OCI-LY3 (cell line): ENCODE measurements around the gene CRTC1.

Experiments used
- EZH2phosphoT487 ChIP-seq: fragments of 200-600 bp; shearing (Covaris generic); IDR thresholded peaks from 2 replicates; pipeline ENCODE4 v1.6.1; 2018; ENCODE audit warnings: antibody characterized with exemption, mixed run types, low read depth
- TF ChIP-seq, protein P1 (sequence below): fragments of 200-600, 300-600 bp; sonication (generic); IDR thresholded peaks from 2 replicates; pipeline ENCODE4 v1.5.1; 2014; ENCODE audit warnings: antibody characterized with exemption, low read length, low read depth

DNA sequence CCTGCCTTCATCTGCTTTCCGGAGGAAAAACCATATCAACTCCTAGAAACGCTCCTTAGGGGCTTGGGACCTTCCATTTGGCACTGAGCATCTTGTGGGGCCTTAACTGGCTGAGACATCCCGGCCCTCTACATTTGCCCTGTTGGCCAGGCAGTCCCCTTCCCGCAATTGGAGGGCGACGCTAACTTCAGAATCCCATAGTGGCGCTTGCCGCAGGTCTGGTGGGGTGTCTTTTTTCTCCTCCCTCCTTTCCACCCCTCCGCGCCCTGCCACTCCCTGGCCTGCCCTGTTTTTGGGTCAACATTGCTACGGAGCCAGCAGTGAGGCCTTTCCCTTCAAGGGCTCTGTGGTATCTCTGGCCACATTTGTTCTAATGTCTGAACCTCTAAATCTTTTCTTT lies 13.6 kb upstream of the CRTC1 start:
- TF ChIP-seq, protein P1, sequence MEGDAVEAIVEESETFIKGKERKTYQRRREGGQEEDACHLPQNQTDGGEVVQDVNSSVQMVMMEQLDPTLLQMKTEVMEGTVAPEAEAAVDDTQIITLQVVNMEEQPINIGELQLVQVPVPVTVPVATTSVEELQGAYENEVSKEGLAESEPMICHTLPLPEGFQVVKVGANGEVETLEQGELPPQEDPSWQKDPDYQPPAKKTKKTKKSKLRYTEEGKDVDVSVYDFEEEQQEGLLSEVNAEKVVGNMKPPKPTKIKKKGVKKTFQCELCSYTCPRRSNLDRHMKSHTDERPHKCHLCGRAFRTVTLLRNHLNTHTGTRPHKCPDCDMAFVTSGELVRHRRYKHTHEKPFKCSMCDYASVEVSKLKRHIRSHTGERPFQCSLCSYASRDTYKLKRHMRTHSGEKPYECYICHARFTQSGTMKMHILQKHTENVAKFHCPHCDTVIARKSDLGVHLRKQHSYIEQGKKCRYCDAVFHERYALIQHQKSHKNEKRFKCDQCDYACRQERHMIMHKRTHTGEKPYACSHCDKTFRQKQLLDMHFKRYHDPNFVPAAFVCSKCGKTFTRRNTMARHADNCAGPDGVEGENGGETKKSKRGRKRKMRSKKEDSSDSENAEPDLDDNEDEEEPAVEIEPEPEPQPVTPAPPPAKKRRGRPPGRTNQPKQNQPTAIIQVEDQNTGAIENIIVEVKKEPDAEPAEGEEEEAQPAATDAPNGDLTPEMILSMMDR = no peak
- no peak for TF ChIP-seq EZH2phosphoT487
